NCI-H2029 (cell line): ENCODE data around the gene TNNI3.

Experiments used
- DNase-seq: peaks from one replicate; lab custom pipeline; 2025; lab: John Stamatoyannopoulos, UW

The TNNI3 gene

DNA sequence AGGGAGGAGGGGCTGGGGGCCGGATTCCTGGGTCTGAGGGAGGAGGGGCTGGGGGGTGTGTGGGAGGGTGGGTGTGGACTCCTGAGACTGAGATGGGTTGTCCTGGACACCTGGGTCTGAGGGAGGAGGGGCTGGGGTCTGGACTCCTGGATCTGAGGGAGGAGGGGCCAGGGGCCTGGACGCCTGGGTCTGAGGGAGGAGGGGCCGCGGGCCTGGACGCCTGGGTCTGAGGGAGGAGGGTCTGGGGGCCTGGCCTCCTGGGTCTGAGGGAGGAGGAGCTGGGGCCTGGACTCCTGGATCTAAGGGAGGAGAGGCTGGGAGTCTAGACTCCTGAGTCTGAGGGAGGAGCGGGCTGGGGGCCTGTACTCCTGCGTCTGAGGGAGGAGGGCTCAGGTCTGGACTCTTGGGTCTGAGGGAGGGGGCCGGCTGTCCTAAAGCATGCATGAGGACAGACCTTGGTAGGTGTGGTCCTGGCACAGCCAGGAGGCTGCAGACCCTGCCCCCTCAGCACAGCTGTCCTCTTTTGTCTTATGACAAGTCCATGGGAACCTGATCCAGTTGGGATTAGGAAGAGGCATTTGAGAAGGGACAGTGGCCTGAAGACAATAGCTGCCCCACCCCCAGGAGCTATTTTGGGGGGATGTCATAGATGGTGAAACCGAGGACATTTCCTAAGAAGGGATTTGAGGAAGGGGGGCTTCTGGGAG, 9.8 kb downstream of the TNNI3 start:
- no peak for DNase-seq

DNA sequence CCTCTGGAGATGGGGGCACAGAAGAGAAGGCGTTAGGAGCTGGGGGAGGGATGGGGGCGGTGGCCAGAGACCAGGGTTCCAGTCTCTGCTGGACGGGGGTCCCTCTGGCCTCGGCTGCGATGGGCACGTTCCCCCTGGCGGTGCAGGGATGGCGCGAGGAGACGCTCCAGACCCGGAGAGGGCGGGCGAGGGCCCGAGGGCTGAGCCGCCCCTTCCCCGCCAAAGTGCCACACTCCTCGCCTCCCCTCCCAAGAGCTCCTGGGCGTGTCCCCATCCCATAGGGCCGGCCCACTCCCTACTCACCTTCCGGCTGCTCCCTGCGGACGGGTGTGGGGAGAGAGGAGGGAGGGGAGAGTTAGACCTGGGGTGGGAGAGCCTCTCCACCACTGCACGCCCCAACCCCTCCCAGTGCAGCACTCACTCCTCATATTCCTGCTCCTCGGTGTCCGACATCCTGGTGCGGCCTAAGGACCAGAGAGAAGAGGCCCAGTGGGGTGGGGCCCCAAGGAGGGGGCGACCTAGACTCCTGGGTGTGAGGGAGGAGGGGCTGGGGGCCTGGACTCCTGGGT, 10.7 kb downstream of the TNNI3 start:
- no peak for DNase-seq

DNA sequence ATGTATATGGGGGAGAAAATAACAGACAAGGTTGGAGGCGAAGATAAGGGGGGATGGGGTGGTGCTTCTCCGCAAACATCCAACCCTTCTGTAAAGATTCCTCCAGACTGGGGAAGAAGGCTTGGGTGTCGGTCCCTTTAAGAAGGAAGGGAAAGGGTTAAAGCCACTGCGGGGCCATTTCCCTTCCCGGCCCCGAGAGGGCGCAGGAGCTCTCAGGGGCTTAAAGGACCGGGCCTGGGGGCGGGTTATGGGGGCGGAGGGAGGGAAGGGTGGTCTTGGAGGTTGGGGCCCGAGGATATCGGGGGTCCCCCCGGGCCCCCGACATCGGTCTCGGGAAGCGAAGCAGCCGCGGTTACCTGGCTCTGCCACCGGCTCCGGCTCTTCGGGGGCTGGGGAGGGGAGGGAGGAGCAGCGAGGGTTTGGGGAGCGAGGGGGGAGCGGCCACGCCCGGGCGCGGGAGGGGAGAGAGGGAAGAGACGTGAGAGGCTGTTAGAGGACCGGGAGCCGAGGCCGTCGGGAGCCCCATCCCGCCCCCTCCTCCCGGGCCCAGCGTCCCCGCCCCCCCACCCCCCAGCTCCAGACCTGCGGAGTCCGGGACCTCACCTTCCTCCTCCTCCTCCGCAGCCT, 11.3 kb downstream of the TNNI3 start:
- peak; percentile 16 for DNase-seq

DNA sequence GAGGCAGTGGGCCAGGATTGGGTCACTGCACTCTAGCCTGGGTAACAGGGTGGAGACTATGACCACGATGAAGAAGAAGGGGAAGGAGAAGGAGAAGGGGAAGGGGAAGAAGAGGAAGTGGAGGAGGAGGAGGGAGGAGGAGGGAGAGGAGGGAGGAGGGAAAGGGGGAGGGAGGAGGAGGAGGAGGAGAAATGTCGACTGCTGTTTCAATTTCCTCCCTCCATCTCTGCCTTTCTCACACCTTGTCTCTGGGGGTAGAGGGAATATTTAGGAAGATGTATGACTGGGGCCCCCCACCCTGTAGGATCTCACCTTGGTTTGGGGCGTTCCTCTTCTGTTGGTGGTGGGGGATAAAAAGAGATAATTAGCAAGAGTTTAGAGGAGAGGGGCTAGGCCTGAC, 12.3 kb downstream of the TNNI3 start:
- DNase-seq: no peak

DNA sequence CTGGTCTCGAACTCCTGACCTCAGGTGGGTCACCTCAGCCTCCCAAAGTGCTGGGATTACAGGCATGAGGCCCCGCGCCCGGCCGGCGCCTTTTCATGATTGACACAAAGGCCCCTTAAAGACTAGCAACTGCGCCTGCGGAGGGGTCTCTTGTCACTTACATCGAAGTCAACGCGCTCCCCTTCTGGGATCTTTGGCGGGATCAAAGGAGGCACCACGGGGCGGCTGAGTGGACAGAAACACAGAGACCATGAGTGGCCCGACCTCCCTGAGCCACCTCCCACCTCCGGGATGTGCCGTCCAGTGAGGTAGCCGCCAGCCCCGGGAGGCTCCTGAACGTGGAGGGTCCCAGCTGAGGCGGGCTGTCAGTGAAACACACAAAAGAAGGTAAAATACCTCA, 15.8 kb downstream of the TNNI3 start:
- DNase-seq: no peak

DNA sequence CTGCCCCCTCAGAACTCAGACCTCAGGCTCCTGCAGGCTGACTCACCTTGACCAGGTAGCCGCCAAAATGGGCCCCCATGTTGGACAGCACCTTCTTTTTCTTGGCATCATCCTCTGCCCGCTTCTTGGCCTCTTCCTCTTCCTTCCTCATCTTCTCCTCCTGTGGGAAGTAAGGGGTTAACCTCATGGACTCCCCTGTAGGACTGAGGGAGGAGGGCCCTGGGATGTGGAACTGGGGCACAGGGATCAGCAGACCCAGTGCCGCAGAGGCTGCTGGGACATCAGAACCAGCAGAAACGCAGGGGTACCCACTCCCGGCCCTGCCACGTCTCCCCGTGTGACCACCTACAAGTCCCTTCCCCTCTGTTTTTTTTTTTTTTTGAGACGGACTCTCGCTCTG, 19.6 kb downstream of the TNNI3 start:
- no peak for DNase-seq

DNA sequence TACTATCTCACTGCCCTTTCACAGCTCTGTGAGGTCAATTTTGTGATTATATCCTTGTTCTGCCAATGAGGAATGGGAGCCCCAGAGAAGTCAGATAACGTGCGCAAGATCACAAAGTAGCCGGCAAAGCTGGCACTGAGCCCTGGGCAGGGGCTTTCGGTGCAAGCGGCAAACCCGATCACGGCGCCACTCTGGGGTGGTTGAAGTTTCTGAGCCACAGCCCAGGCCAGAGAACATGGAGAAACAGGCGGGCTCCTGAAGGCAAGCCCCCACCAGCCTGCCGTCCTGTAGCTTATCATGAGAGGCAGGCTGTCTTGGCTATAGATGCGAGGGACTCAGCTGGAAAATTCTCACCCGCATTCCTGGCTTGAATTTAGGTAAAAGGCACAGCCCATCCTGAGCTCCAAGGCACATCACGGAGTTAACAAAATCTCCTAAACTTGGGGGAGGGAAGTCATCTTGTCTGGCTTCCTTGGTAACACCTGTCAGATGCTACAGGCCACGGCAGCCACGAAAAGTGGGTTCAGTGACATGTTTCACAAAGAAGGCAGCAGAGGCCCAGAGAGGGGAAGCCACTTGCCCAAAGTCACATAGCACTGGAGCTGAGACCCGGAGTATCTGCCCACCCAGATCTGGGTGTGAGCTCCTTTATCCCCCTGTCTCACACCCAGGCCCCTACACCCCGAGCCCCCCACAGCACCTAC, 21.0 kb downstream of the TNNI3 start:
- no peak for DNase-seq

DNA sequence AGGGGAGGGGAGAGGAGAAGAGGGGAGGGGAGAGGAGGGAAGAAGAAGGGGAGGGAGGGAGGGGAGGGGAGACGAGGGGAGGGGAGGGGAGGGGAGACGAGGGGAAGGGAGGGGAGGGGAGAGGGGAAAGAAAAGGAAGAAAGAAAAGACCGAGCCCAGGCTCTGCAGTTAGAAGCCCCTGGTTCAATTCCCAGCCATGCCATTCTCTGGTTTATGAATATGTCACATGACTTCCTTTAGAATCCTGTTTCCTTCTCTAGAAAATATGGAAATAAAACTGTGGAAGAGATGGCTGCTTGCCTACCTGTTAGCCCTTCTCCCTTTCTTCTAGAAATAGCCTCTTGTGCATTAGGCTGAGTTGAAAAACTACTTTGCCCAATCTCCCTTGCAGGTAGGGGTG, 22.8 kb downstream of the TNNI3 start:
- no peak for DNase-seq

DNA sequence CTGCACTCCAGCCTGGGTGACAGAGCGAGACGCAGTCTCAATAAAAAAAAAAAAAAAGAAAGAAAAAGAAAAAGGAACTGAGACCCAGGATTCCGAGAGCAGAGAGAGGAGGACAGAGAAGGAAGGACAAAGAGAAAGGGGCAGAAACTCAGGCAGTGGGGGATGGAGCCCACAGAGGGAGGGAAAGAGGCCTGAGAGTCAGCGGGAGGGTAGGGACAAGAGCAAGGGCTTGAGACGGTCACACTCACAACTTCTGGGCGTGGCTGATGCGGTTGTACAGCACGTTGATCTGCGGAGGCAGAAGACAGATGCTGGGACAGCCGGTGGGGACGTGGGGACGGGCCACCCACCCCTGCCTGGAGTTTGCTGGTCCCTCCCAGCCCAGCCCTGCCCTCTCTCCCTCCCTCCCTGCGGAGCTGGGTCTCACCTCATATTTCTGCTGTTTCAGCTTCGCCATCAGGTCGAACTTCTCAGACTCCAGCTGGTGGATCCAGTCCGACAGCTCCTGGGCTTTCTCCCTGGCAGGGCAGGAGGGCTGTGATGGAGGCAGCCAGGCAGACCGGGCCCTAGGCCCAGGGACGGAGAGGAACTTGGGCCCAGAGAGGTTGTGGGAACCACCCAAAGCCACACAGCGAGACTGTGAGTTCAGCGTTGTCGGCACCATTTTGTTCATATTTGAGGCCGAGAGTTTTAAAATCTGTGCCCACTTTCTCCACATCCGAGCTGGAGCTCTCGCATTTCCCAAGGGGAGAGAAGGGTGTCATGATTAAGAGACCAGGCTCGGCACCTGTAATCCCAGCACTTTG, 23.7 kb downstream of the TNNI3 start:
- no peak for DNase-seq

DNA sequence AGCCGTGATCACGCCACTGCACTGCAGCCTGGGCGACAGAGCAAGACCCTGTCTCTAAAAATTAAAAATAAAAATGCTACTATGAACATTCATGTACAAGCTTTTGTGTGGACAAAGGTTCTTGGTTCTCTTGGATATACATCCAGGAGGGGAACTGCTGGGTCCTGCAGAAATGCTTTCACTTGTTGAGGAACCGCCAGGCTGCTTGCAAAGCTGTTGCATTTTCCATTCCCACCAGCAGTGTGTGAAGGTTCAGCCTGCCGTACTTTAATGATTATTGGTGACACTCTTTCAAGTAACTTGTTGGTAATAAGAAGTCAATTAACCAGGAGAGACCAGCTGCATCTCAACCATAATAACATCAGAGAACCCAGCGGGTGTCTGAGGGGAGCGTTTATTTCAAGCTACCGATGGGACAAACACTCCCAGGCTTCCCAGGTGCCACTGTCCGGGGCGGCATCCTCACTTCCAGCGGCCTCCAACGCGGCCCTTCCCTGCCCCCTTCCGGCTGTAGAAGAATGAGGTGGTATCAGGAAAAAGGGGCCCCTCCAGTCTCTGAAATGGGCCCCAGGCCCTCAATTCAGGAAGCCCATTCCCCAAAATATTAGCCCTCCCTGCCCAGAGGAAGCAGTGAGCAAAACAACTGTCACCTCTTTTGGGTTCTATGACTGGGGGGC, 24.9 kb downstream of the TNNI3 start:
- DNase-seq: no peak

DNA sequence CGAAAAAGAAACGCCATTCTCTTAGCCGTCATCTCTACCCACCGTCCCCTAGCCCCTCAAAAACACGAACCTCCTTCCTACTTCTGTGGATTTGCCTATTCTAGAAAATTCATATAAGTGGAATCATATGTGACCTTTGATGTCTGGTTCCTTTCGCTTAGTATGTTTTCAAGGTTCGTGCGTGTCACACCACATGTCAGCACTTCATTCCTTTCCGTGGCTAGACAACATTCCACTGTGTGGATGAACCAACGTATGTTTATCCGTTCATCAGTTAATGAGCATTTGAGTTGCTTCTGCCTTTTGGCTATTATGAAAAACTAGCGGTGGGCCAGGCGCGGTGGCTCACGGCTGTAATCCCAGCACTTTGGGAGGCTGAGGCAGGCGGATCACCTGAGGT, 26.1 kb downstream of the TNNI3 start:
- DNase-seq: no peak

DNA sequence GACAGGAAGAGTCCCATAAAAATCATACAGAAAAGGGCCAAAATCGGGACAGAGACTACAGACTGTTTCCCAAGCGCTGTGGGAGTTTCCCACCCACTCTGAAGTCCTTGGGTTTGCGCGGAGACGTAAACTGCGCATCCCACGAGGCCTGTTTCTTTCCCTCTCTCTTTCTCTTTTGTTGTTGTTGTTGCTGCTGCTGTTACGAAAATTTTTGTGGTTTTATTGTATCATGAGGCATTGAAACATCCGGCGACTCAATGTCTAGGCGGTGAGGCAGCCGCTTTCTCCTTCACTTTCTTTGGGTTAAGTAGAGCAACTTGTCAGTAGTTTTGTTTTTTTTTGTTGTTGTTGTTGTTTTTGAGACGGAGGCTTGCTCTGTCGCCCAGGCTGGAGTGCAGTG, 38.5 kb downstream of the TNNI3 start:
- DNase-seq: no peak

DNA sequence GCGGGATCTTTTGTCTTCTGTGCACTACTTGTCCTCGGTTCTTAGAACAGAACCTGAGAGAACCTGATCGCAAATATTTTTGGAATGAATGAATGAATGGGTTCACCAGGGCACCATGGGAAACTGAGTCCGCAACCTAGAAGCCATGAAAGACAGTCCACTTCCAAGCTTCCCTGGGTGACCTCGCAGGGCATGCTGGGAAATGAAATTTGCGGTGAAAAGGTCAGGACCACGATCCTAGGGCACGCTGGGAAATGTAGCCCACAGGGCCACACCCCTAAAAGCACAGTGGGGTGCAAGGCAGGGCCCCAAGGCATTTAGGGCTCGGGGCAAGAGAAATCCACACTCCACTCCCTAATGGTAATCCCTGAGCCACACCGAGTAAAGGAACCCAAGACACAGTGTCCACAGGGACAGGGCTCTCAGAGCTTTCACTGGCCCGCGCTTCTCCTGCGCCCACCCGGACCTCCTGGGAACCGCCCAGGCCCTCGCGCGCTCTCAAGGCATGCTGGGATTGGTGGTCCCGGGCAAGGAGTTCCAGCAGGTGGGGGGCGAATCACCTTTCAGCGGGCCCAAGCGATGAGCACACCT, 39.0 kb downstream of the TNNI3 start:
- DNase-seq: no peak

DNA sequence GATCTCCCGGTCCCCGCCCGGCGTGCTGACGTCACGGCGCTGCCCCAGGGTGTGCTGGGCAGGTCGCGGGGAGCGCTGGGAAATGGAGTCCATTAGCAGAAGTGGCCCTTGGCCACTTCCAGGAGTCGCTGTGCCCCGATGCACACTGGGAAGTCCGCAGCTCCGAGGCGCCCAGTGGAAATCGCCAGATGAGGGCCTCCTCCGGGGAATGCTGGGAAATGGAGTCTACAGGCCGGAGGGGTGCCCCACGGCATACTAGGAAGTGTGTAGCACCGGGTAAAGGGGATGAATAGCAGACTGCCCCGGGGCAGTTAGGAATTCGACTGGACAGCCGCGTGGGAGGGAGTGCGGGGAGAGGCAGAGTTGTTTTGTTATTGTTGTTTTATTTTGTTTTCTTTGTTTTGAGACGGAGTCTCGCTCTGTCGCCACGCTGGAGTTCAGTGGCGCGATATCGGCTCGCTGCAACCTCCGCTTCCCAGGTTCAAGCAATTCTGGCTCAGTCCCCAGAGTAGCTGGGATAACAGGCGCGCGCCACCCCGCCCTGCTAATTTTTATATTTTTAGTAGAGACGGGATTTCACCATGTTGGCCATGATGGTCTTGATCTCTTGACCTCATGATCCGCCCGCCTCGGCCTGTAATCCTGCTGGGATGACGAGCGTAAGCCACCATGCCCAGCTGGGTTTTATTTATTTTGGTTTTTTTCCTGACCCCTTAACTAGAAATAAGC, 39.7 kb downstream of the TNNI3 start:
- DNase-seq: peak; percentile 98

DNA sequence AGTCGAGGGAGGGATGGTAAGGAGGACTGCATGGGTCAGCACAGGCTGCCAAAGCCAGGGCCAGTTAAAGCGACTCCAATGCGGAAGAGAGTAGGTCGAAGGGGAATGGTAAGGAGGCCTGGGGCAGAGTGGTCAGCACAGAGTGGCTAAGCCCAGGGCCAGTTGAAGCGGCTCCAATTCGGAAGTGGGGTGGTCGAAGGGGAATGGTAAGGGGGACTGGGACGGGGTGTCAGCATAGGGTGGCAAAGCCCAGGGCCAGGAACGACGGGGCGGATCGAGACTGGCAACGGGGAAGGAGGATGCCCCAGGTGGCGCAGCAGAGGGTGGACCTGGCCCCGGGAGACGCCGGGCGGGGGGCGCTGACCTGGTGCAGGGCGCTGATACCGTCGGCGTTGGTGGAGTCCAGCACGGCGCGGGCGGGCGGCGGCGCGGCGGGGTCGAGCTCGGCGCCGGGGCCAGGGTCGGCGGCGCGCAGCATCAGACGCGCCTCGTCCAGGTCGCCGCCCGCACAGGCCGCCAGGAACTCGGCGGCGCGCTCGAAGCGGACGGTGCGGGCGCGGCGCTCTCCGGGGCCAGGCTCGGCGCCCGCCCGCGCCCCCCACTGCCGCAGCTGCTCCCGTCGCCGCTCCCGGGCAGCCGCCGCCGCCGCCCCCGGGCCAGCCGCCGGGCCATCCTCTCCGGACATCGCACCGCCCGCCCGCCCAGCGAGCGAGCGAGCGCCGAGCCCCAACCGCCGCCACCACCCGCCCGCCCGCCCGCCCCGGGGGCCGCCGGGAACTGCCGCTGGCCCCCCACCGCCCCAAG, 40.5 kb downstream of the TNNI3 start, which contains the start of gene PPP1R12C:
Gene PPP1R12C (minus strand): TSS at position 779 of the 804 bp plus-strand sequence. CDS start 94 bp downstream, at position 685.
- DNase-seq: no peak

DNA sequence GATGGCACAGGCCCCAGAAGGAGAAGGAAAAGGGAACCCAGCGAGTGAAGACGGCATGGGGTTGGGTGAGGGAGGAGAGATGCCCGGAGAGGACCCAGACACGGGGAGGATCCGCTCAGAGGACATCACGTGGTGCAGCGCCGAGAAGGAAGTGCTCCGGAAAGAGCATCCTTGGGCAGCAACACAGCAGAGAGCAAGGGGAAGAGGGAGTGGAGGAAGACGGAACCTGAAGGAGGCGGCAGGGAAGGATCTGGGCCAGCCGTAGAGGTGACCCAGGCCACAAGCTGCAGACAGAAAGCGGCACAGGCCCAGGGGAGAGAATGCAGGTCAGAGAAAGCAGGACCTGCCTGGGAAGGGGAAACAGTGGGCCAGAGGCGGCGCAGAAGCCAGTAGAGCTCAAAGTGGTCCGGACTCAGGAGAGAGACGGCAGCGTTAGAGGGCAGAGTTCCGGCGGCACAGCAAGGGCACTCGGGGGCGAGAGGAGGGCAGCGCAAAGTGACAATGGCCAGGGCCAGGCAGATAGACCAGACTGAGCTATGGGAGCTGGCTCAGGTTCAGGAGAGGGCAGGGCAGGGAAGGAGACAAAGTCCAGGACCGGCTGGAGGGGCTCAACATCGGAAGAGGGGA, 41.2 kb downstream of the TNNI3 start:
- no peak for DNase-seq

DNA sequence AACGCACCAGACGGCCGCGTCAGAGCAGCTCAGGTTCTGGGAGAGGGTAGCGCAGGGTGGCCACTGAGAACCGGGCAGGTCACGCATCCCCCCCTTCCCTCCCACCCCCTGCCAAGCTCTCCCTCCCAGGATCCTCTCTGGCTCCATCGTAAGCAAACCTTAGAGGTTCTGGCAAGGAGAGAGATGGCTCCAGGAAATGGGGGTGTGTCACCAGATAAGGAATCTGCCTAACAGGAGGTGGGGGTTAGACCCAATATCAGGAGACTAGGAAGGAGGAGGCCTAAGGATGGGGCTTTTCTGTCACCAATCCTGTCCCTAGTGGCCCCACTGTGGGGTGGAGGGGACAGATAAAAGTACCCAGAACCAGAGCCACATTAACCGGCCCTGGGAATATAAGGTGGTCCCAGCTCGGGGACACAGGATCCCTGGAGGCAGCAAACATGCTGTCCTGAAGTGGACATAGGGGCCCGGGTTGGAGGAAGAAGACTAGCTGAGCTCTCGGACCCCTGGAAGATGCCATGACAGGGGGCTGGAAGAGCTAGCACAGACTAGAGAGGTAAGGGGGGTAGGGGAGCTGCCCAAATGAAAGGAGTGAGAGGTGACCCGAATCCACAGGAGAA, 42.0 kb downstream of the TNNI3 start:
- DNase-seq: no peak

DNA sequence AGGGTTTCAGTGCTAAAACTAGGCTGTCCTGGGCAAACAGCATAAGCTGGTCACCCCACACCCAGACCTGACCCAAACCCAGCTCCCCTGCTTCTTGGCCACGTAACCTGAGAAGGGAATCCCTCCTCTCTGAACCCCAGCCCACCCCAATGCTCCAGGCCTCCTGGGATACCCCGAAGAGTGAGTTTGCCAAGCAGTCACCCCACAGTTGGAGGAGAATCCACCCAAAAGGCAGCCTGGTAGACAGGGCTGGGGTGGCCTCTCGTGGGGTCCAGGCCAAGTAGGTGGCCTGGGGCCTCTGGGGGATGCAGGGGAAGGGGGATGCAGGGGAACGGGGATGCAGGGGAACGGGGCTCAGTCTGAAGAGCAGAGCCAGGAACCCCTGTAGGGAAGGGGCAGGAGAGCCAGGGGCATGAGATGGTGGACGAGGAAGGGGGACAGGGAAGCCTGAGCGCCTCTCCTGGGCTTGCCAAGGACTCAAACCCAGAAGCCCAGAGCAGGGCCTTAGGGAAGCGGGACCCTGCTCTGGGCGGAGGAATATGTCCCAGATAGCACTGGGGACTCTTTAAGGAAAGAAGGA, 42.9 kb downstream of the TNNI3 start:
- DNase-seq: no peak
